ENCODE data around the gene ARL8B. TPM values are rescaled to one million over a fixed set of nuclear protein-coding genes. Genes with fewer than 3 reads are reported as not detected.

ARL8B gene
- total and polyA plus RNA-seq, 9 of the 15 experiments (the other 6 are each of a cell fraction or from before 2014, with no cell fraction given) = 28.5 to 99.4 (median 77.2) TPM

DNA sequence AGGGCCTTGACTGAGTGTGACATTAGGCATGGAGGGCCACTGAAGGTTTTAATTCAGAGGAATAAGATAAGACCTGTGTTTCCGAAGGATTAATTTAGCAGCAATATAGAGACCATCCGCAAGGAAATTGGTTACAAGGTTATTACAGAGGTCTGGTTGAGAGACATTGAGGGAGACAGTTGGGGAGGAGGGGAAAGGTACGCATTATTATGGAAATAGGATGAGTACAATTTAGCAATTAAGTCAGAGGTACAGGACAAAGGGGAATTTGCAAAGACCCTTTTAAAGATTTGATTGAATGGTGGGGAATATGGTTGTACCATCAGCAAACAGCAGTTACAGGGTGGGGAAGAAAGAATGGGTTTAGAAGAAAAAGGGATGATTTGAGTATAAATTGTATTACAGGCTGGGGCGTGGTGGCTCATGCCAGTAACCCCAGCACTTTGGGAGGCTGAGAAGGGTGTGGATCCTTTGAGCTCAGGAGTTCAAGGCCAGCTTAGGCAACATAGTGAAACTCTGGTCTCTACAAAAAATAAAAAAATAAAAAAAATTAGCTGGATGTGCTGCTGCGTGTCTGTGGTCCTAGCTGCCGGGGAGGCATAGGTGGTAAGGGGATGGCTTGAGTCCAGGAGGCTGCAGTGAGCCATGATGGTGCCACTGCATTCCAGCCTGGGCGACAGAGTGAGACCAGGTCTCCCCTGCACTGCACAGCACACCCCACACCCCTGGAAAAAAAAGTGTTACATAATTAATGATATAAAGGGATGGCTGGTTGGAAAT is 11.3 kb downstream of the ARL8B start:
- peaks cover 94% of the 10 kb centered on the region for H3K79me2 ChIP-seq (ENCODE audit: control insufficient read depth, insufficient read depth, low read length)
- no TSS peak for BruUV-seq (replicated peaks)
- in situ Hi-C loops (cut with MboI) = no loop called here
- no peaks in the 10 kb centered on the region for H3K9me3 ChIP-seq (replicated peaks; ENCODE audit: control insufficient read depth, insufficient read depth, low read depth, low read length)
- H4K20me1 ChIP-seq (replicated peaks; ENCODE audit: control insufficient read depth, insufficient read depth, low read length) = peaks cover 21% of the 10 kb centered on the region
- no peak overlapping the region for H3K4me3 ChIP-seq
- FAIRE-seq (no peak), DNase-seq (ENCODE audit: extremely low read depth in 1 of 4, low spot score in 3 of 4) (no peak), ATAC-seq (no peak)
- no peak overlapping the region for H2AFZ ChIP-seq (ENCODE audit: low read depth, low read length)
- TF ChIP-seq RBFOX2 (IDR thresholded peaks at IDR 0.05; ENCODE audit: low read depth, low read length) = 0 out of 2 replicates have a peak, but pooled peaks have one; percentile 19
- TF ChIP-seq, protein P1, sequence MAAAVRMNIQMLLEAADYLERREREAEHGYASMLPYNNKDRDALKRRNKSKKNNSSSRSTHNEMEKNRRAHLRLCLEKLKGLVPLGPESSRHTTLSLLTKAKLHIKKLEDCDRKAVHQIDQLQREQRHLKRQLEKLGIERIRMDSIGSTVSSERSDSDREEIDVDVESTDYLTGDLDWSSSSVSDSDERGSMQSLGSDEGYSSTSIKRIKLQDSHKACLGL (CRISPR knock-in tag; IDR thresholded peaks at IDR 0.05; ENCODE audit: borderline replicate concordance, poor library complexity, severe bottlenecking) = no peak
- no peak overlapping the region for H3K4me2 ChIP-seq (ENCODE audit: insufficient read depth, low read length)
- 0 out of 5 replicates have a peak, but pooled peaks cover 0 to 7% of the 10 kb centered on the region in 2 experiments for H3K4me1 ChIP-seq (replicated peaks in 1 of 2; ENCODE audit: control insufficient read depth in 2 of 2, insufficient read depth in 2 of 2, low read length in 2 of 2)
- intact Hi-C loops (cut with micrococcal nuclease) = loop anchor here (10.0 kb wide), 1 partner anchor 291 kb away; no protein-coding TSS in a partner anchor
- no peak overlapping the region; a peak in 1 of 4 replicates for H3K9ac ChIP-seq (ENCODE audit: insufficient read depth in 1 of 2, low read depth in 2 of 2, low read length in 2 of 2)
- H3K27me3 ChIP-seq (ENCODE audit: control insufficient read depth in 2 of 2, insufficient read depth in 2 of 2, low read length in 2 of 2) = no peaks in the 10 kb centered on the region
- ChIA-PET POLR2A (interaction anchor here (0.6 to 4.7 kb wide), 7 partner anchors 10 to 422 kb away, joined by 3 to 27 read pairs (median 3); partner anchors contain the start of gene ARL8B), CTCF (ENCODE audit: low intra/inter-chr PET ratio) (no interaction called here)
- no peaks in the 10 kb centered on the region for H3K9me1 ChIP-seq (ENCODE audit: control insufficient read depth, insufficient read depth, low read length)
- no peak overlapping the region for H3K27ac ChIP-seq (ENCODE audit: extremely low read depth, low read depth, low read length)
- peaks cover 19% of the 10 kb centered on the region; the same call in 1 of the 3 replicates for H3K36me3 ChIP-seq (ENCODE audit: control insufficient read depth, insufficient read depth, low read length)
- WGBS (ENCODE audit: insufficient coverage, low coverage, missing lambda C conversion rate) = 89% methylated on average over 7 of the region's 7 CpGs

DNA sequence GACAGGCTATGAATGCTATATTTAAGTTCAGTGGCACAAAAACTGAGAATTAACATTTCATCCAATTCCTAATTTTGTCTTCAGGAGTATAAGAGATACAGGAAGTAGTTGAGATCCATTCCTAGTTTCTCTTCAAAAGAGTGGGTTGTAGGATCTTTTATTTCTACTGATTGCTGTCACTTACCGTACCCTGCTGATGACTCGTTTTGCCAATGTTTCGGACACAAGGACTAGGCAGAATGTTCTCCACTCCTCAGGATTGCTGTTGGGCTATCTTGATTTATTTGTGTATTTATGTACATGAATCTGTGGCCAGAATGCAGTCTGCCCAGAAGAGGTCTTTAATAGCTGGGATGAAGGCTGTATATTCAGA is 11.9 kb downstream of the ARL8B start:
- H3K4me2 ChIP-seq (ENCODE audit: insufficient read depth, low read length) = no peak overlapping the region
- in situ Hi-C loops (cut with MboI) (no loop called here), intact Hi-C loops (cut with micrococcal nuclease) (loop anchor here (10.0 kb wide), 1 partner anchor 291 kb away; no protein-coding TSS in a partner anchor)
- peaks cover 15% of the 10 kb centered on the region; the same call in 2 of the 3 replicates for H3K36me3 ChIP-seq (ENCODE audit: control insufficient read depth, insufficient read depth, low read length)
- FAIRE-seq (no peak), DNase-seq (ENCODE audit: extremely low read depth in 1 of 4, low spot score in 3 of 4) (no peak), ATAC-seq (no peak)
- H3K79me2 ChIP-seq (ENCODE audit: control insufficient read depth, insufficient read depth, low read length) = peaks cover 94% of the 10 kb centered on the region
- no peak overlapping the region for H3K9ac ChIP-seq (ENCODE audit: insufficient read depth in 1 of 2, low read depth in 2 of 2, low read length in 2 of 2)
- no peaks in the 10 kb centered on the region for H3K27me3 ChIP-seq (ENCODE audit: control insufficient read depth in 2 of 2, insufficient read depth in 2 of 2, low read length in 2 of 2)
- no peaks in the 10 kb centered on the region for H3K9me1 ChIP-seq (ENCODE audit: control insufficient read depth, insufficient read depth, low read length)
- H3K4me1 ChIP-seq (replicated peaks in 1 of 2; ENCODE audit: control insufficient read depth in 2 of 2, insufficient read depth in 2 of 2, low read length in 2 of 2) = 0 out of 5 replicates have a peak, but pooled peaks cover 0 to 7% of the 10 kb centered on the region in 2 experiments
- no peak overlapping the region for H3K27ac ChIP-seq (ENCODE audit: extremely low read depth, low read depth, low read length)
- peaks cover 21% of the 10 kb centered on the region for H4K20me1 ChIP-seq (replicated peaks; ENCODE audit: control insufficient read depth, insufficient read depth, low read length)
- TF ChIP-seq RFX7 (CRISPR knock-in tag; IDR thresholded peaks at IDR 0.05) (no peak), HMGN3 (IDR thresholded peaks at IDR 0.05; ENCODE audit: borderline replicate concordance, extremely low read depth, insufficient read length, low read depth, low read length) (no peak), SPI1 (IDR thresholded peaks at IDR 0.05; ENCODE audit: borderline replicate concordance, low read depth, low read length) (no peak)
- TF ChIP-seq, protein P2, sequence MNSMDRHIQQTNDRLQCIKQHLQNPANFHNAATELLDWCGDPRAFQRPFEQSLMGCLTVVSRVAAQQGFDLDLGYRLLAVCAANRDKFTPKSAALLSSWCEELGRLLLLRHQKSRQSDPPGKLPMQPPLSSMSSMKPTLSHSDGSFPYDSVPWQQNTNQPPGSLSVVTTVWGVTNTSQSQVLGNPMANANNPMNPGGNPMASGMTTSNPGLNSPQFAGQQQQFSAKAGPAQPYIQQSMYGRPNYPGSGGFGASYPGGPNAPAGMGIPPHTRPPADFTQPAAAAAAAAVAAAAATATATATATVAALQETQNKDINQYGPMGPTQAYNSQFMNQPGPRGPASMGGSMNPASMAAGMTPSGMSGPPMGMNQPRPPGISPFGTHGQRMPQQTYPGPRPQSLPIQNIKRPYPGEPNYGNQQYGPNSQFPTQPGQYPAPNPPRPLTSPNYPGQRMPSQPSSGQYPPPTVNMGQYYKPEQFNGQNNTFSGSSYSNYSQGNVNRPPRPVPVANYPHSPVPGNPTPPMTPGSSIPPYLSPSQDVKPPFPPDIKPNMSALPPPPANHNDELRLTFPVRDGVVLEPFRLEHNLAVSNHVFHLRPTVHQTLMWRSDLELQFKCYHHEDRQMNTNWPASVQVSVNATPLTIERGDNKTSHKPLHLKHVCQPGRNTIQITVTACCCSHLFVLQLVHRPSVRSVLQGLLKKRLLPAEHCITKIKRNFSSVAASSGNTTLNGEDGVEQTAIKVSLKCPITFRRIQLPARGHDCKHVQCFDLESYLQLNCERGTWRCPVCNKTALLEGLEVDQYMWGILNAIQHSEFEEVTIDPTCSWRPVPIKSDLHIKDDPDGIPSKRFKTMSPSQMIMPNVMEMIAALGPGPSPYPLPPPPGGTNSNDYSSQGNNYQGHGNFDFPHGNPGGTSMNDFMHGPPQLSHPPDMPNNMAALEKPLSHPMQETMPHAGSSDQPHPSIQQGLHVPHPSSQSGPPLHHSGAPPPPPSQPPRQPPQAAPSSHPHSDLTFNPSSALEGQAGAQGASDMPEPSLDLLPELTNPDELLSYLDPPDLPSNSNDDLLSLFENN (IDR thresholded peaks at IDR 0.05; ENCODE audit: low read depth in 2 of 2, low read length in 2 of 2) = no peak
- TF ChIP-seq, protein P3, sequence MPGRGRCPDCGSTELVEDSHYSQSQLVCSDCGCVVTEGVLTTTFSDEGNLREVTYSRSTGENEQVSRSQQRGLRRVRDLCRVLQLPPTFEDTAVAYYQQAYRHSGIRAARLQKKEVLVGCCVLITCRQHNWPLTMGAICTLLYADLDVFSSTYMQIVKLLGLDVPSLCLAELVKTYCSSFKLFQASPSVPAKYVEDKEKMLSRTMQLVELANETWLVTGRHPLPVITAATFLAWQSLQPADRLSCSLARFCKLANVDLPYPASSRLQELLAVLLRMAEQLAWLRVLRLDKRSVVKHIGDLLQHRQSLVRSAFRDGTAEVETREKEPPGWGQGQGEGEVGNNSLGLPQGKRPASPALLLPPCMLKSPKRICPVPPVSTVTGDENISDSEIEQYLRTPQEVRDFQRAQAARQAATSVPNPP (IDR thresholded peaks at IDR 0.05; ENCODE audit: borderline replicate concordance, insufficient read depth, insufficient read length) = no peak
- CTCF ChIA-PET (ENCODE audit: low intra/inter-chr PET ratio) = no interaction called here
- 89% methylated on average over 3 of the region's 3 CpGs for WGBS (ENCODE audit: insufficient coverage, low coverage, missing lambda C conversion rate)
- H3K9me3 ChIP-seq (replicated peaks; ENCODE audit: control insufficient read depth, insufficient read depth, low read depth, low read length) = no peaks in the 10 kb centered on the region
- no TSS peak for BruUV-seq (replicated peaks)
- no peak overlapping the region for H2AFZ ChIP-seq (ENCODE audit: low read depth, low read length)
- POLR2A ChIA-PET = interaction anchor here (0.6 to 4.7 kb wide), 4 partner anchors 11 to 423 kb away, joined by 3 to 27 read pairs (median 3); partner anchors contain the start of gene ARL8B
- H3K4me3 ChIP-seq = no peak overlapping the region

All from K562 (cell line).